ENCODE data around the gene LPAR2. TPM values are rescaled to one million over a fixed set of nuclear protein-coding genes. Genes with fewer than 3 reads are reported as not detected.

LPAR2 gene
- total and polyA plus RNA-seq, 2 donors (not counting 3 experiments of a cell fraction or from before 2014, with no cell fraction given), result 4.7 to 5.0 TPM

- ChIA-PET POLR2A (no interaction called here), CTCF (interaction anchor here (1.2 kb wide), 1 partner anchor 72 kb away, joined by 3 read pairs; no protein-coding TSS in a partner anchor)
- TF ChIP-seq POLR2A (IDR thresholded peaks at IDR 0.05; ENCODE audit: low read depth, low read length), result no peak
- TF ChIP-seq GATA2 (IDR thresholded peaks at IDR 0.05; ENCODE audit: insufficient read depth, insufficient read length, low read depth, low read length), result no peak
- no peak for TF ChIP-seq MYC (IDR thresholded peaks at IDR 0.05; ENCODE audit: low read depth, low read length)
- TF ChIP-seq POLR2AphosphoS5 (IDR thresholded peaks at IDR 0.05; ENCODE audit: insufficient read depth, low read depth, low read length), result no peak
- no peak for TF ChIP-seq CTCF (IDR thresholded peaks at IDR 0.05; ENCODE audit: extremely low read depth in 1 of 2, insufficient read depth in 1 of 2, low read depth in 1 of 2, low read length in 2 of 2)
- no peak for TF ChIP-seq EZH2 (IDR thresholded peaks at IDR 0.05; ENCODE audit: borderline replicate concordance, low read depth, low read length, severe bottlenecking)
- no peak for TF ChIP-seq FOS (IDR thresholded peaks at IDR 0.05; ENCODE audit: borderline replicate concordance, insufficient read depth, low read length)
- TF ChIP-seq MAX (IDR thresholded peaks at IDR 0.05; ENCODE audit: insufficient read depth, insufficient read length), result no peak
- TF ChIP-seq JUN (IDR thresholded peaks at IDR 0.05; ENCODE audit: borderline replicate concordance, insufficient read depth, insufficient read length, low read depth), result no peak
- H3K9me1 ChIP-seq (replicated peaks; ENCODE audit: control insufficient read depth, extremely low read depth, insufficient read depth, low read length), result no peaks in the 10 kb centered on the region
- H3K4me2 ChIP-seq (ENCODE audit: insufficient read depth, low read length), result no peak overlapping the region
- intact Hi-C loops (cut with micrococcal nuclease) (no loop called here), dilution Hi-C loops (cut with MboI; ENCODE audit: extremely low pct_ligation_motif_present, low sequenced_read_pairs) (no loop called here)
- H3K9me3 ChIP-seq (replicated peaks; ENCODE audit: control insufficient read depth, insufficient read depth, low read length), result no peaks in the 10 kb centered on the region
- H3K79me2 ChIP-seq (ENCODE audit: control insufficient read depth, insufficient read depth, low read length), result no peaks in the 10 kb centered on the region
- H3K4me3 ChIP-seq (replicated peaks in 1 of 3; ENCODE audit: insufficient read depth in 1 of 3, low read depth in 1 of 3, low read length in 3 of 3), result no peak overlapping the region
- no peak overlapping the region for H3K27ac ChIP-seq (ENCODE audit: insufficient read depth, low read depth, low read length)
- H3K36me3 ChIP-seq (ENCODE audit: control insufficient read depth in 2 of 2, extremely low read depth in 1 of 2, insufficient read depth in 2 of 2, low read length in 2 of 2), result no peaks in the 10 kb centered on the region
- BruUV-seq (replicated peaks), result no TSS peak
- H3K9ac ChIP-seq (replicated peaks; ENCODE audit: extremely low read depth, insufficient read depth, low read length), result no peak overlapping the region
- H3K27me3 ChIP-seq (ENCODE audit: control insufficient read depth in 2 of 2, insufficient read depth in 2 of 2, low read length in 2 of 2), result peaks cover 0 to 6% of the 10 kb centered on the region in 2 experiments
- no peaks in the 10 kb centered on the region for H3K4me1 ChIP-seq (ENCODE audit: control insufficient read depth, extremely low read depth, insufficient read depth, low read length)
- H4K20me1 ChIP-seq (replicated peaks; ENCODE audit: control insufficient read depth, extremely low read depth, insufficient read depth, low read length), result no peaks in the 10 kb centered on the region
- H2AFZ ChIP-seq (ENCODE audit: low read depth, low read length), result no peak overlapping the region
- DNase-seq (ENCODE audit: low read depth, low spot score) (no peak), FAIRE-seq (no peak)
Measured at GRCh38 chr19:19626516-19627472, 1.2 kb downstream of the LPAR2 start.

All from endothelial cell of umbilical vein (primary cell).